ENCODE data around the gene SART1.

Gene SART1

DNA sequence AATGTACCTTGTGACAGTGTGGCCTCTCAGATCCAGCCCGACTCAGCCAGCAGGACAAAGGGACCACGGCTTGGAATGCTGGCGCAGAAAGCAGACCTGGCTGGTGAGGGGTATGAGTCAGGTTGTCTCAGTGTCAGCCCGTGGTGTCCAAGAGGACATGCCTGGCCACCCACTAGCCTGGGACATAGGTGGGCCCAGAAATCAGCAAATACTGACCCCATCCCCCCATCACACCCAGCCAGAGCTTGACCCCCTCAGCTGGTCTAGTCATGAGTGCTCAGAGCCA, 45.3 kb downstream of the SART1 start:
- TF ChIP-seq FOXP2 (optimal IDR thresholded peaks at IDR 0.05; ENCODE audit: borderline replicate concordance, extremely low read depth, extremely low read length, insufficient read depth) (no peak), SIN3A (IDR thresholded peaks at IDR 0.05; ENCODE audit: borderline replicate concordance, insufficient read depth, low read length) (no peak), TAF1 (IDR thresholded peaks at IDR 0.05; ENCODE audit: borderline replicate concordance, insufficient read depth, low read length) (no peak), POLR2AphosphoS5 (IDR thresholded peaks at IDR 0.05; ENCODE audit: low read depth, low read length) (no peak)
- TF ChIP-seq, protein P1, sequence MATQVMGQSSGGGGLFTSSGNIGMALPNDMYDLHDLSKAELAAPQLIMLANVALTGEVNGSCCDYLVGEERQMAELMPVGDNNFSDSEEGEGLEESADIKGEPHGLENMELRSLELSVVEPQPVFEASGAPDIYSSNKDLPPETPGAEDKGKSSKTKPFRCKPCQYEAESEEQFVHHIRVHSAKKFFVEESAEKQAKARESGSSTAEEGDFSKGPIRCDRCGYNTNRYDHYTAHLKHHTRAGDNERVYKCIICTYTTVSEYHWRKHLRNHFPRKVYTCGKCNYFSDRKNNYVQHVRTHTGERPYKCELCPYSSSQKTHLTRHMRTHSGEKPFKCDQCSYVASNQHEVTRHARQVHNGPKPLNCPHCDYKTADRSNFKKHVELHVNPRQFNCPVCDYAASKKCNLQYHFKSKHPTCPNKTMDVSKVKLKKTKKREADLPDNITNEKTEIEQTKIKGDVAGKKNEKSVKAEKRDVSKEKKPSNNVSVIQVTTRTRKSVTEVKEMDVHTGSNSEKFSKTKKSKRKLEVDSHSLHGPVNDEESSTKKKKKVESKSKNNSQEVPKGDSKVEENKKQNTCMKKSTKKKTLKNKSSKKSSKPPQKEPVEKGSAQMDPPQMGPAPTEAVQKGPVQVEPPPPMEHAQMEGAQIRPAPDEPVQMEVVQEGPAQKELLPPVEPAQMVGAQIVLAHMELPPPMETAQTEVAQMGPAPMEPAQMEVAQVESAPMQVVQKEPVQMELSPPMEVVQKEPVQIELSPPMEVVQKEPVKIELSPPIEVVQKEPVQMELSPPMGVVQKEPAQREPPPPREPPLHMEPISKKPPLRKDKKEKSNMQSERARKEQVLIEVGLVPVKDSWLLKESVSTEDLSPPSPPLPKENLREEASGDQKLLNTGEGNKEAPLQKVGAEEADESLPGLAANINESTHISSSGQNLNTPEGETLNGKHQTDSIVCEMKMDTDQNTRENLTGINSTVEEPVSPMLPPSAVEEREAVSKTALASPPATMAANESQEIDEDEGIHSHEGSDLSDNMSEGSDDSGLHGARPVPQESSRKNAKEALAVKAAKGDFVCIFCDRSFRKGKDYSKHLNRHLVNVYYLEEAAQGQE (IDR thresholded peaks at IDR 0.05; ENCODE audit: insufficient read depth in 1 of 2, low read depth in 2 of 2, low read length in 2 of 2), result no peak

DNA sequence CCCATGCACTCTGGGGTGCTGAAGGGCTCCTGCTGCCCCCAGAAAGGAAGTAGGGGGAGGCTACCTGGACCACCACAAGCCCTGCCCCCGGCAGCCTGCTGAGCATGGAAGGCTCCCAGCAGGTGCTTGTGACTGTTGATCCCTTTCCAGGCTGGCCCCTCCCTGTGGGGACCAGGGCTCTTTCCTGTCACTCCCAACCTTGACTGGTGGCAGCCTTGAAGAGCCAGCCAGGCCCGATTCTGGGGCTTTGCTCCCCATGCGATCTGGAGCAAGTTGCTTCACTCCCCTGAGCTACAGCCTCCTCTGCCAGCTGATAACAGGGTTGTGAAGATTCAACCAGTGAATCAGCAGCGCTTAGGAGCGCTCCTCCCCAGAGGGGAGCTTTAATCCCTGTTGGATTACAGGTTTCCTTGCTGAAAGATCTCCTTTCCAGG, 45.7 kb downstream of the SART1 start:
- TF ChIP-seq SIN3A (IDR thresholded peaks at IDR 0.05; ENCODE audit: borderline replicate concordance, insufficient read depth, low read length), result no peak
- TF ChIP-seq TAF1 (IDR thresholded peaks at IDR 0.05; ENCODE audit: borderline replicate concordance, insufficient read depth, low read length), result no peak
- TF ChIP-seq, protein P1 (IDR thresholded peaks at IDR 0.05; ENCODE audit: insufficient read depth in 1 of 2, low read depth in 2 of 2, low read length in 2 of 2), result no peak
- no peak for TF ChIP-seq FOXP2 (optimal IDR thresholded peaks at IDR 0.05; ENCODE audit: borderline replicate concordance, extremely low read depth, extremely low read length, insufficient read depth)
- no peak for TF ChIP-seq POLR2AphosphoS5 (IDR thresholded peaks at IDR 0.05; ENCODE audit: low read depth, low read length)

DNA sequence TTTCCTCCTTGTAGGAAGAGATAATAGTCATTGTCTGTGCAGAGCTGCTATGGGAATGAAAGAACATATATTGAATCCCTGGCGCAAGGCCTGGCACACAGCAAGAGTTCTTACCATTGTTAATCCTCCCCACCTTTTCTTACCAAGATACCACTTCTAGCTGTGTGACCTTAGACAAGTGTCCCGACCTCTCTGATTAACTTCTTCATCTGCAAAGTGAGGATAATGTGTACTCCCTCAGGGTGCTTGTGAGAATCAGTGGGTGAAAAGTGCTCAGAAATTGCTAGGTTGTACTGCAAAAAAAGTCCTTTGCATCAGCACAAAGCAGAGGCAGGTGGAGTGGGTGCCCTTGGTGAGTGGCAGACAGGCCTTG, 46.5 kb downstream of the SART1 start:
- TF ChIP-seq TAF1 (IDR thresholded peaks at IDR 0.05; ENCODE audit: borderline replicate concordance, insufficient read depth, low read length) (no peak), SIN3A (IDR thresholded peaks at IDR 0.05; ENCODE audit: borderline replicate concordance, insufficient read depth, low read length) (no peak), FOXP2 (optimal IDR thresholded peaks at IDR 0.05; ENCODE audit: borderline replicate concordance, extremely low read depth, extremely low read length, insufficient read depth) (no peak), POLR2AphosphoS5 (IDR thresholded peaks at IDR 0.05; ENCODE audit: low read depth, low read length) (no peak)
- TF ChIP-seq, protein P1 (IDR thresholded peaks at IDR 0.05; ENCODE audit: insufficient read depth in 1 of 2, low read depth in 2 of 2, low read length in 2 of 2), result no peak

DNA sequence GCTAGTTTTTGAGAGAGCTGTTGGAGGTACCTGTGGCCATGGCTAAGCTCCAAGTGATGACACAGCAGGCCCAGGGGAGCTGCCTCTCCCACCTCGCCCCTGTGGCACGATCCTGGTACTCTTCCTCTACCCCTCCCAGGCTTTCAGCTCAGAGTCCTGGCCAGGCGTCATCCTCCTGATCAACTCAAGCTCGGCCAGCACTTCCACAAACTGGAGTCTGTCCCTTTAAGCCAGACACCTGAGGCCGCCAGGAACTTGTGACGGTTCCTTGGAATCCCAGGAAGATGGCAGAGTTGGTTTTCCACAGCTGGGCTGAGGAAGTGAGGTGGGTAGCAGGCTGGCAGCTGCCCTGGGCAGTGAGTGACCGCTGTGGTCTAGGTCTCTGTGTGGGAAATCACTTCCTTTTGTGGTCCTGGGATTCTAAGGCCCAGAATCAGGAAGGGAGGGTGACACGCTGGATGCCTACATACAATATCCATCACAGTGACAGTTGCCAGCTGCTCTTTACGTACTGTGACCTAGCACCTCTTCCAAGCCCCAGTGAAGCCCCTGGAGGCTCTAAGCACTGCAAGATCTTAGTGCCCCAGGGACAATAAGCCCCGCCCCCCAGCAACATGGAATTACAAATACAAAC, 47.1 kb downstream of the SART1 start:
- TF ChIP-seq, protein P1 (IDR thresholded peaks at IDR 0.05; ENCODE audit: insufficient read depth in 1 of 2, low read depth in 2 of 2, low read length in 2 of 2), result no peak
- TF ChIP-seq SIN3A (IDR thresholded peaks at IDR 0.05; ENCODE audit: borderline replicate concordance, insufficient read depth, low read length), result no peak
- no peak for TF ChIP-seq FOXP2 (optimal IDR thresholded peaks at IDR 0.05; ENCODE audit: borderline replicate concordance, extremely low read depth, extremely low read length, insufficient read depth)
- no peak for TF ChIP-seq POLR2AphosphoS5 (IDR thresholded peaks at IDR 0.05; ENCODE audit: low read depth, low read length)

Measured in PFSK-1 (cell line).